IMR-90 (cell line): ENCODE data around the gene COL20A1. TPM values are rescaled to one million over a fixed set of nuclear protein-coding genes. Genes with fewer than 3 reads are reported as not detected.

ENCODE experiments used
- ATAC-seq: fragments of 200-7000 bp; cut with Tn5 transposase; 2 replicates; pipeline ENCODE4 v1.9.1; 2020; ENCODE audit warnings: low read depth, mild to moderate bottlenecking, moderate library complexity
- BruUV-seq: library from RNA; stranded (reverse); fragments of 400-500 nt; replicated peaks from 2 replicates; lab custom pipeline; 2021; lab: Mats Ljungman, UMichigan
- CTCF ChIA-PET: fragments of 300-600 bp; formaldehyde crosslinking; extraction: SDS; loops from one replicate; lab custom pipeline; 2021; ENCODE audit warnings: antibody characterized with exemption; lab: Yijun Ruan, JAX
- POLR2A ChIA-PET: fragments of 300-600 bp; sonication (Branson Sonifier 250); formaldehyde crosslinking; loops from one replicate; lab custom pipeline; 2022; ENCODE audit warnings: antibody characterized with exemption; ENCODE audit not compliant: unreplicated experiment; lab: Charles Lee
- DNase-seq: peaks from one replicate; pipeline ENCODE4 v3.0.0; 2013
- H2AFZ ChIP-seq: replicated peaks from 2 replicates; pipeline ENCODE3; 2013; ENCODE audit warnings: low read length, mild to moderate bottlenecking; ENCODE audit not compliant: poor library complexity
- H2AK5ac ChIP-seq: 2 replicates; pipeline ENCODE4 v1.6.1; 2013; ENCODE audit warnings: low read depth, low read length, inconsistent platforms
- H2AK9ac ChIP-seq: replicated peaks from 2 replicates; pipeline ENCODE3; 2013; ENCODE audit warnings: mild to moderate bottlenecking, low read depth, low read length, moderate library complexity; ENCODE audit not compliant: poor library complexity
- H2BK120ac ChIP-seq: 2 replicates; pipeline ENCODE4 v1.6.1; 2013; ENCODE audit warnings: low read depth, low read length, inconsistent platforms
- H2BK15ac ChIP-seq: 3 replicates; pipeline ENCODE4 v1.6.1; 2013; ENCODE audit warnings: low read depth, low read length, inconsistent platforms
- H2BK20ac ChIP-seq: 2 replicates; pipeline ENCODE4 v1.6.1; 2013; ENCODE audit warnings: low read depth, mild to moderate bottlenecking, inconsistent platforms, low read length, moderate library complexity
- H2BK5ac ChIP-seq: 2 replicates; pipeline ENCODE4 v1.6.1; 2013; ENCODE audit warnings: mild to moderate bottlenecking, low read depth, low read length, inconsistent platforms; ENCODE audit not compliant: poor library complexity, severe bottlenecking
- H3K14ac ChIP-seq: replicated peaks from 2 replicates; pipeline ENCODE4 v1.6.1; 2013; ENCODE audit warnings: low read depth, low read length, inconsistent platforms
- H3K18ac ChIP-seq: 2 replicates; pipeline ENCODE4 v1.6.1; 2013; ENCODE audit warnings: low read depth, low read length, control low read depth
- H3K23ac ChIP-seq: 2 replicates; pipeline ENCODE4 v1.6.1; 2013; ENCODE audit warnings: low read depth, low read length, inconsistent platforms
- H3K27ac ChIP-seq: 2 replicates; pipeline ENCODE4 v1.5.1; 2013; ENCODE audit warnings: mild to moderate bottlenecking, control low read depth, low read length; ENCODE audit not compliant: insufficient read depth
- H3K27me3 ChIP-seq: 2 replicates; pipeline ENCODE4 v1.6.1; 2013; ENCODE audit warnings: low read length; ENCODE audit not compliant: control insufficient read depth, insufficient read depth
- H3K36me3 ChIP-seq: 2 replicates; pipeline ENCODE4 v1.6.1; 2013; ENCODE audit warnings: low read length, mixed read lengths; ENCODE audit not compliant: control insufficient read depth, insufficient read depth
- H3K4ac ChIP-seq: 2 replicates; pipeline ENCODE4 v1.6.1; 2013; ENCODE audit warnings: low read depth, low read length, inconsistent platforms
- H3K4me1 ChIP-seq: 2 replicates; pipeline ENCODE4 v1.6.1; 2013; ENCODE audit warnings: low read length, mixed read lengths; ENCODE audit not compliant: control insufficient read depth, insufficient read depth
- H3K4me2 ChIP-seq: 2 replicates; pipeline ENCODE4 v1.6.1; 2013; ENCODE audit warnings: low read depth, mild to moderate bottlenecking, control low read depth, low read length, moderate library complexity
- H3K4me3 ChIP-seq: 2 replicates; pipeline ENCODE4 v1.5.1; 2013; ENCODE audit warnings: low read depth, mild to moderate bottlenecking, control low read depth, low read length, moderate library complexity; ENCODE audit not compliant: insufficient read depth
- H3K56ac ChIP-seq: 2 replicates; pipeline ENCODE4 v1.6.1; 2013; ENCODE audit warnings: low read length, inconsistent platforms; ENCODE audit not compliant: insufficient read depth; ENCODE audit errors: extremely low read depth
- H3K79me1 ChIP-seq, 2 experiments: 2 replicates each; pipeline ENCODE4 v1.6.1; 2013; ENCODE audit warnings: low read length in 2 of 2, inconsistent platforms in 1 of 2, low read depth in 1 of 2
- H3K9ac ChIP-seq: 2 replicates; pipeline ENCODE4 v1.6.1; 2013; ENCODE audit warnings: low read depth, low read length, control low read depth
- H3K9me1 ChIP-seq: 2 replicates; pipeline ENCODE4 v1.6.1; 2013; ENCODE audit warnings: low read length, inconsistent platforms; ENCODE audit not compliant: insufficient read depth
- H3K9me3 ChIP-seq: 2 replicates; pipeline ENCODE4 v1.6.1; 2013; ENCODE audit warnings: low read length; ENCODE audit not compliant: control insufficient read depth, insufficient read depth
- H4K20me1 ChIP-seq: 2 replicates; pipeline ENCODE4 v1.6.1; 2013; ENCODE audit warnings: low read length, inconsistent platforms; ENCODE audit not compliant: insufficient read depth
- H4K5ac ChIP-seq: 2 replicates; pipeline ENCODE4 v1.6.1; 2013; ENCODE audit warnings: mild to moderate bottlenecking, low read depth, low read length, control low read depth
- H4K8ac ChIP-seq, 2 experiments: 2 replicates each; pipeline ENCODE4 v1.6.1; 2013; ENCODE audit warnings: low read depth in 2 of 2, low read length in 2 of 2, control low read depth in 1 of 2, inconsistent platforms in 1 of 2
- H4K91ac ChIP-seq: 2 replicates; pipeline ENCODE4 v1.6.1; 2013; ENCODE audit warnings: low read depth, low read length, inconsistent platforms; ENCODE audit not compliant: insufficient read depth
- BHLHE40 ChIP-seq: fragments of 150-350 bp; IDR thresholded peaks from 2 replicates; pipeline ENCODE4 v1.6.1; 2016; ENCODE audit warnings: mild to moderate bottlenecking, low read depth, low read length
- CEBPB ChIP-seq: IDR thresholded peaks from 2 replicates; pipeline ENCODE4 v1.6.1; 2012; ENCODE audit warnings: low read depth, low read length, improper control_type of control experiment
- CHD1 ChIP-seq: IDR thresholded peaks from 2 replicates; pipeline ENCODE4 v1.6.1; 2012; ENCODE audit warnings: low read depth, low read length, improper control_type of control experiment
- FOS ChIP-seq: fragments of 150-350 bp; IDR thresholded peaks from 2 replicates; pipeline ENCODE4 v1.6.1; 2016; ENCODE audit warnings: low read depth, low read length
- MAFK ChIP-seq: IDR thresholded peaks from 2 replicates; pipeline ENCODE4 v1.6.1; 2012; ENCODE audit warnings: low read depth, low read length, improper control_type of control experiment
- NFE2L2 ChIP-seq: fragments of 150-350 bp; IDR thresholded peaks from 2 replicates; pipeline ENCODE4 v1.6.1; 2016; ENCODE audit warnings: low read depth, mild to moderate bottlenecking, low read length
- POLR2A ChIP-seq: IDR thresholded peaks from 2 replicates; pipeline ENCODE4 v1.6.1; 2012; ENCODE audit warnings: mild to moderate bottlenecking, low read depth, low read length
- RAD21 ChIP-seq: IDR thresholded peaks from 2 replicates; pipeline ENCODE4 v1.6.1; 2012; ENCODE audit warnings: low read length, improper control_type of control experiment
- RCOR1 ChIP-seq: IDR thresholded peaks from 2 replicates; pipeline ENCODE4 v1.6.1; 2012; ENCODE audit warnings: mild to moderate bottlenecking, low read length, improper control_type of control experiment; ENCODE audit not compliant: insufficient replicate concordance
- RFX5 ChIP-seq: IDR thresholded peaks from 2 replicates; pipeline ENCODE4 v1.8.0; 2012; ENCODE audit warnings: low read depth, mild to moderate bottlenecking, low read length, moderate library complexity
- SMC3 ChIP-seq: fragments of 150-350 bp; IDR thresholded peaks from 2 replicates; pipeline ENCODE4 v1.6.1; 2016; ENCODE audit warnings: low read depth, mild to moderate bottlenecking, antibody characterized with exemption, low read length, moderate library complexity
- WGBS, 2 experiments: methylation state at CpG; one replicate each; pipeline versions ENCODE4 v1.1.5 to v1.1.7; 2013; ENCODE audit warnings: missing lambda C conversion rate in 2 of 2; ENCODE audit not compliant: insufficient read length in 1 of 2; ENCODE audit errors: extremely low coverage in 2 of 2; 5-methylcytosine and 5-hydroxymethylcytosine counted together
- dilution Hi-C: fragments of 300-500 bp; cut with HindIII; formaldehyde crosslinking; loops from one replicate; pipeline ENCODE4 v1.14.3; 2018; ENCODE audit warnings: low sequenced_read_pairs; ENCODE audit not compliant: unreplicated experiment
- in situ Hi-C: fragments of 300-500 bp; cut with MboI; formaldehyde crosslinking; loops from 3 replicates; pipeline ENCODE4 v1.14.3; 2019; ENCODE audit warnings: low sequenced_read_pairs, inconsistent platforms, mixed read lengths
- intact Hi-C: fragments of 100-400 bp; cut with micrococcal nuclease; formaldehyde crosslinking; loops from 2 replicates; pipeline ENCODE4 v1.10.0; 2022
- polyA plus RNA-seq, 3 experiments: library from polyadenylated mRNA; depleted of rRNA; stranded (reverse); fragments of >200 nt; gene quantifications; 2 replicates each; pipeline ENCODE4 v1.2.3, GENCODE V29; 2012; ENCODE audit warnings: low replicate concordance in 1 of 3
- total RNA-seq: library from RNA; depleted of rRNA; stranded (reverse); fragments of >200 nt; gene quantifications from 2 replicates; pipeline ENCODE4 v1.2.3, GENCODE V29; 2012
- TF ChIP-seq, protein P1 (sequence below): conservative IDR thresholded peaks from 2 replicates; pipeline ENCODE4 v1.5.1; 2012; ENCODE audit warnings: mild to moderate bottlenecking, low read depth, low read length, improper control_type of control experiment
- TF ChIP-seq, protein P2 (sequence below): fragments of 150-350 bp; IDR thresholded peaks from 2 replicates; pipeline ENCODE4 v1.6.1; 2017; ENCODE audit warnings: mild to moderate bottlenecking, antibody characterized with exemption, low read length, low read depth

Gene COL20A1
- total and polyA plus RNA-seq, 2 of the 4 experiments (the other 2 are of a cell fraction): not detected

DNA sequence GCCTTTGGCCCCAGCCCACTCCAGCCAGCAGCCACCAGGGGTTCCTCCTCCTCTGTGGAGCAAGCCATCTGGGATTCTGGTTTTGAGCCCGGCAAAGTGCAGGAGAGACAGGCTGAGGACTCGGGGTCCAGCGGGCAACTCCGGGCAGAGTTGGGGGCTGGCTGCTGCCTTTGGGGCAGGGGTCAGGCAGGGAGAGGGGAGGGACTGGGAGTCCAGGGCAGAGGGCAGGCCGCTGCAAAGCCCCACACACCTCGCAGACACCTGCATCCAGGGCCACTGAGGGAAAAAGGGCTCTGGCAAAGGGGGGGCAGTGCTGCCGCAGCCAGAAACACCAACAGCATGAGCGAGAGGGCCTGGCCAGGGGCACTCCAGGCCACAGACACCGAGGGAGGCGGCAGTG, 48.5 kb upstream of the COL20A1 start:
- Histone ChIP-seq H3K18ac (no peak overlapping the region), H2BK15ac (no peak overlapping the region), H4K91ac (no peak overlapping the region), H3K27ac (no peak overlapping the region), H3K4me2 (no peak overlapping the region), H3K4ac (no peak overlapping the region), H3K56ac (no peak overlapping the region), H3K23ac (no peak overlapping the region), H4K8ac (no peak overlapping the region), H3K9ac (no peak overlapping the region), H3K4me3 (no peak overlapping the region), H3K9me3 (no peaks in the 10 kb centered on the region), H3K36me3 (no peaks in the 10 kb centered on the region), H2BK120ac (no peak overlapping the region), H3K79me1 (no peaks in the 10 kb centered on the region), H2AFZ (no peak overlapping the region), H4K5ac (no peak overlapping the region), H2AK5ac (no peak overlapping the region), H3K4me1 (no peaks in the 10 kb centered on the region), H3K14ac (no peak overlapping the region), H2BK20ac (no peak overlapping the region), H3K9me1 (no peaks in the 10 kb centered on the region), H3K27me3 (peaks cover 44% of the 10 kb centered on the region; the same call in 1 of the 2 replicates), H2BK5ac (no peak overlapping the region), H2AK9ac (no peak overlapping the region), H4K20me1 (no peaks in the 10 kb centered on the region; the same call in 1 of the 2 replicates)
- WGBS, 2 experiments: 95% methylated on average over 3 of the region's 10 CpGs; no CpG with 5 or more reads in 1 of the 2 experiments
- ChIA-PET POLR2A (no interaction called here), CTCF (no interaction called here)
- DNase-seq (no peak), ATAC-seq (no peak)
- TF ChIP-seq RFX5: no peak
- TF ChIP-seq RAD21: no peak
- TF ChIP-seq, protein P1, sequence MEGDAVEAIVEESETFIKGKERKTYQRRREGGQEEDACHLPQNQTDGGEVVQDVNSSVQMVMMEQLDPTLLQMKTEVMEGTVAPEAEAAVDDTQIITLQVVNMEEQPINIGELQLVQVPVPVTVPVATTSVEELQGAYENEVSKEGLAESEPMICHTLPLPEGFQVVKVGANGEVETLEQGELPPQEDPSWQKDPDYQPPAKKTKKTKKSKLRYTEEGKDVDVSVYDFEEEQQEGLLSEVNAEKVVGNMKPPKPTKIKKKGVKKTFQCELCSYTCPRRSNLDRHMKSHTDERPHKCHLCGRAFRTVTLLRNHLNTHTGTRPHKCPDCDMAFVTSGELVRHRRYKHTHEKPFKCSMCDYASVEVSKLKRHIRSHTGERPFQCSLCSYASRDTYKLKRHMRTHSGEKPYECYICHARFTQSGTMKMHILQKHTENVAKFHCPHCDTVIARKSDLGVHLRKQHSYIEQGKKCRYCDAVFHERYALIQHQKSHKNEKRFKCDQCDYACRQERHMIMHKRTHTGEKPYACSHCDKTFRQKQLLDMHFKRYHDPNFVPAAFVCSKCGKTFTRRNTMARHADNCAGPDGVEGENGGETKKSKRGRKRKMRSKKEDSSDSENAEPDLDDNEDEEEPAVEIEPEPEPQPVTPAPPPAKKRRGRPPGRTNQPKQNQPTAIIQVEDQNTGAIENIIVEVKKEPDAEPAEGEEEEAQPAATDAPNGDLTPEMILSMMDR: no peak
- no peak for TF ChIP-seq SMC3
- no peak for TF ChIP-seq MAFK
- TF ChIP-seq BHLHE40: no peak
- TF ChIP-seq, protein P2, sequence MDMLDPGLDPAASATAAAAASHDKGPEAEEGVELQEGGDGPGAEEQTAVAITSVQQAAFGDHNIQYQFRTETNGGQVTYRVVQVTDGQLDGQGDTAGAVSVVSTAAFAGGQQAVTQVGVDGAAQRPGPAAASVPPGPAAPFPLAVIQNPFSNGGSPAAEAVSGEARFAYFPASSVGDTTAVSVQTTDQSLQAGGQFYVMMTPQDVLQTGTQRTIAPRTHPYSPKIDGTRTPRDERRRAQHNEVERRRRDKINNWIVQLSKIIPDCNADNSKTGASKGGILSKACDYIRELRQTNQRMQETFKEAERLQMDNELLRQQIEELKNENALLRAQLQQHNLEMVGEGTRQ: no peak
- TF ChIP-seq CEBPB: no peak
- no peak for TF ChIP-seq NFE2L2
- TF ChIP-seq POLR2A: no peak
- TF ChIP-seq CHD1: no peak
- TF ChIP-seq RCOR1: no peak
- TF ChIP-seq FOS: no peak
- BruUV-seq: no TSS peak
- dilution Hi-C loops (no loop called here), in situ Hi-C loops (no loop called here), intact Hi-C loops (no loop called here)
